ENCODE data around the gene GMDS. TPM values are rescaled to one million over a fixed set of nuclear protein-coding genes. Genes with fewer than 3 reads are reported as not detected.

GMDS gene
- total and polyA plus RNA-seq, 2 donors (not counting 3 experiments of a cell fraction or from before 2014, with no cell fraction given): 9.8 to 23.5 TPM

- CTCF ChIA-PET: interaction anchor here (1.5 to 7.7 kb wide), 6 partner anchors 610 to 1151 kb away, joined by 4 to 109 read pairs (median 44); partner anchors contain the start of gene MYLK4
- POLR2A ChIA-PET: no interaction called here
- no peaks in the 10 kb centered on the region for H3K9me3 ChIP-seq (replicated peaks; ENCODE audit: control insufficient read depth, insufficient read depth, low read length)
Observed at GRCh38 chr6:1598886-1599285, 646.5 kb downstream of the GMDS start.

More at GRCh38 chr6:1598886-1599285, 646.5 kb downstream of the GMDS start:
- Histone ChIP-seq H3K4me2 (ENCODE audit: insufficient read depth, low read length) (no peak overlapping the region), H3K4me1 (ENCODE audit: control insufficient read depth, extremely low read depth, insufficient read depth, low read length) (no peaks in the 10 kb centered on the region), H3K27ac (ENCODE audit: insufficient read depth, low read depth, low read length) (no peak overlapping the region), H3K9me1 (replicated peaks; ENCODE audit: control insufficient read depth, extremely low read depth, insufficient read depth, low read length) (no peaks in the 10 kb centered on the region), H4K20me1 (replicated peaks; ENCODE audit: control insufficient read depth, extremely low read depth, insufficient read depth, low read length) (no peaks in the 10 kb centered on the region), H3K9ac (replicated peaks; ENCODE audit: extremely low read depth, insufficient read depth, low read length) (no peak overlapping the region), H3K4me3 (replicated peaks in 1 of 3; ENCODE audit: insufficient read depth in 1 of 3, low read depth in 1 of 3, low read length in 3 of 3) (no peak overlapping the region), H2AFZ (ENCODE audit: low read depth, low read length) (no peak overlapping the region), H3K27me3 (ENCODE audit: control insufficient read depth in 2 of 2, insufficient read depth in 2 of 2, low read length in 2 of 2) (peaks cover 2 to 3% of the 10 kb centered on the region in 2 experiments), H3K36me3 (ENCODE audit: control insufficient read depth in 2 of 2, extremely low read depth in 1 of 2, insufficient read depth in 2 of 2, low read length in 2 of 2) (no peaks in the 10 kb centered on the region), H3K79me2 (ENCODE audit: control insufficient read depth, insufficient read depth, low read length) (no peaks in the 10 kb centered on the region)
- no TSS peak for BruUV-seq (replicated peaks)
- no peak for TF ChIP-seq EZH2 (IDR thresholded peaks at IDR 0.05; ENCODE audit: borderline replicate concordance, low read depth, low read length, severe bottlenecking)
- no peak for TF ChIP-seq MYC (IDR thresholded peaks at IDR 0.05; ENCODE audit: low read depth, low read length)
- no peak for TF ChIP-seq FOS (IDR thresholded peaks at IDR 0.05; ENCODE audit: borderline replicate concordance, insufficient read depth, low read length)
- no peak for TF ChIP-seq JUN (IDR thresholded peaks at IDR 0.05; ENCODE audit: borderline replicate concordance, insufficient read depth, insufficient read length, low read depth)
- TF ChIP-seq POLR2A (IDR thresholded peaks at IDR 0.05; ENCODE audit: low read depth, low read length): no peak
- no peak for TF ChIP-seq MAX (IDR thresholded peaks at IDR 0.05; ENCODE audit: insufficient read depth, insufficient read length)
- no peak for TF ChIP-seq POLR2AphosphoS5 (IDR thresholded peaks at IDR 0.05; ENCODE audit: insufficient read depth, low read depth, low read length)
- TF ChIP-seq CTCF (IDR thresholded peaks at IDR 0.05; ENCODE audit: extremely low read depth in 1 of 2, insufficient read depth in 1 of 2, low read depth in 1 of 2, low read length in 2 of 2): no peak
- TF ChIP-seq GATA2 (IDR thresholded peaks at IDR 0.05; ENCODE audit: insufficient read depth, insufficient read length, low read depth, low read length): no peak
- DNase-seq (ENCODE audit: low read depth, low spot score): no peak
- intact Hi-C loops (cut with micrococcal nuclease) (loop anchor here (5.0 kb wide), 1 partner anchor 978 kb away; no protein-coding TSS in a partner anchor), dilution Hi-C loops (cut with MboI; ENCODE audit: extremely low pct_ligation_motif_present, low sequenced_read_pairs) (no loop called here)
- no peak for FAIRE-seq

Measured in endothelial cell of umbilical vein (primary cell).